Measurements from ENCODE around the gene SWT1. TPM values are rescaled to one million over a fixed set of nuclear protein-coding genes. Genes with fewer than 3 reads are reported as not detected.
"Not testable (repeated sequence)": the region's sequence is repeated elsewhere in the genome, so short reads cannot be mapped to it uniquely, and the experiment has no call there.

Gene SWT1
- total RNA-seq, 2 experiments from 2014 or later = 2.2 to 2.4 TPM

GRCh38 chr1:185312361-185313138, 155.6 kb downstream of the SWT1 start:
- peaks cover 42% of the 10 kb centered on the region for H3K4me1 Mint-ChIP-seq
- peak overlapping the region; percentile 99 for H3K4me3 Mint-ChIP-seq
- H3K27me3 Mint-ChIP-seq = no peaks in the 10 kb centered on the region
- peaks cover 68% of the 10 kb centered on the region for H3K36me3 Mint-ChIP-seq
- no peaks in the 10 kb centered on the region for H3K9me3 Mint-ChIP-seq (ENCODE audit: low read depth)
- ATAC-seq = no peak
- CTCF ChIA-PET = interaction anchor here (0.6 to 2.6 kb wide), 3 partner anchors 8 to 368 kb away, joined by 3 to 10 read pairs (median 4); no protein-coding TSS in a partner anchor
- peak overlapping the region; percentile 97 for H3K27ac Mint-ChIP-seq
- DNase-seq = no peak

- H3K27me3 Mint-ChIP-seq = no peaks in the 10 kb centered on the region
- DNase-seq (no peak), ATAC-seq (no peak)
- H3K4me3 Mint-ChIP-seq = peak overlapping the region; percentile 99
- no peaks in the 10 kb centered on the region for H3K9me3 Mint-ChIP-seq (ENCODE audit: low read depth)
- CTCF ChIA-PET = interaction anchor here (0.5 to 2.6 kb wide), 5 partner anchors 106 to 366 kb away, joined by 3 to 10 read pairs (median 4); no protein-coding TSS in a partner anchor
- H3K4me1 Mint-ChIP-seq = peaks cover 52% of the 10 kb centered on the region
- H3K36me3 Mint-ChIP-seq = peaks cover 60% of the 10 kb centered on the region
- H3K27ac Mint-ChIP-seq = peak overlapping the region; percentile 97
Measured at GRCh38 chr1:185314411-185314810, 157.4 kb downstream of the SWT1 start.

GRCh38 chr1:185315445-185316071, 158.6 kb downstream of the SWT1 start:
- ATAC-seq (no peak), DNase-seq (peak; percentile 45)
- CTCF ChIA-PET = interaction anchor here (0.6 to 4.5 kb wide), 11 partner anchors 13 to 365 kb away, joined by 3 to 37 read pairs (median 16); no protein-coding TSS in a partner anchor
- Mint-ChIP-seq H3K27me3 (no peaks in the 10 kb centered on the region), H3K4me3 (peak overlapping the region; percentile 99), H3K36me3 (peaks cover 61% of the 10 kb centered on the region), H3K9me3 (ENCODE audit: low read depth) (no peaks in the 10 kb centered on the region), H3K4me1 (peaks cover 56% of the 10 kb centered on the region), H3K27ac (peak overlapping the region; percentile 97)

- Mint-ChIP-seq H3K4me3 (peak overlapping the region; percentile 99), H3K9me3 (ENCODE audit: low read depth) (peaks cover 5% of the 10 kb centered on the region), H3K36me3 (peaks cover 65% of the 10 kb centered on the region), H3K4me1 (peaks cover 51% of the 10 kb centered on the region), H3K27ac (peak overlapping the region; percentile 97), H3K27me3 (no peaks in the 10 kb centered on the region)
- CTCF ChIA-PET = interaction anchor here (0.6 to 4.5 kb wide), 19 partner anchors 11 to 364 kb away, joined by 3 to 37 read pairs (median 3); no protein-coding TSS in a partner anchor
- ATAC-seq = peak; percentile 62
- DNase-seq = peak; percentile 95
Measured at GRCh38 chr1:185316163-185317033, 159.4 kb downstream of the SWT1 start.

- H3K9me3 Mint-ChIP-seq (ENCODE audit: low read depth) = peaks cover 5% of the 10 kb centered on the region
- peaks cover 60% of the 10 kb centered on the region for H3K36me3 Mint-ChIP-seq
- H3K4me1 Mint-ChIP-seq = peaks cover 44% of the 10 kb centered on the region
- H3K4me3 Mint-ChIP-seq = peak within 1 kb of the TSS; percentile 99
- ATAC-seq = peak; percentile 75
- CTCF ChIA-PET = interaction anchor here (0.8 to 4.5 kb wide), 24 partner anchors 12 to 363 kb away, joined by 3 to 37 read pairs (median 4); no protein-coding TSS in a partner anchor
- peak within 1 kb of the TSS; percentile 97 for H3K27ac Mint-ChIP-seq
- no peaks in the 10 kb centered on the region for H3K27me3 Mint-ChIP-seq
- DNase-seq = peak; percentile 97
Measured at GRCh38 chr1:185317034-185317885, 160.3 kb downstream of the SWT1 start, which contains the start of gene IVNS1ABP. Gene IVNS1ABP, minus strand, starts transcription at chr1:185317243. Its CDS starts 7,750 bp downstream, at chr1:185309493.

GRCh38 chr1:185317886-185318310, 160.9 kb downstream of the SWT1 start:
- DNase-seq (peak; percentile 90), ATAC-seq (peak; percentile 43)
- peaks cover 5% of the 10 kb centered on the region for H3K9me3 Mint-ChIP-seq (ENCODE audit: low read depth)
- CTCF ChIA-PET = interaction anchor here (0.8 to 4.5 kb wide), 20 partner anchors 19 to 363 kb away, joined by 3 to 37 read pairs (median 4); no protein-coding TSS in a partner anchor
- peaks cover 59% of the 10 kb centered on the region for H3K36me3 Mint-ChIP-seq
- H3K4me1 Mint-ChIP-seq = peaks cover 40% of the 10 kb centered on the region
- H3K4me3 Mint-ChIP-seq = peak overlapping the region; percentile 99
- peak overlapping the region; percentile 97 for H3K27ac Mint-ChIP-seq
- no peaks in the 10 kb centered on the region for H3K27me3 Mint-ChIP-seq

GRCh38 chr1:185318431-185319138, 161.6 kb downstream of the SWT1 start:
- Mint-ChIP-seq H3K36me3 (peaks cover 53% of the 10 kb centered on the region), H3K9me3 (ENCODE audit: low read depth) (peaks cover 5% of the 10 kb centered on the region), H3K4me1 (peaks cover 37% of the 10 kb centered on the region), H3K27ac (peak overlapping the region; percentile 97), H3K4me3 (peak overlapping the region; percentile 99), H3K27me3 (no peaks in the 10 kb centered on the region)
- CTCF ChIA-PET = interaction anchor here (0.7 to 4.5 kb wide), 19 partner anchors 18 to 362 kb away, joined by 3 to 37 read pairs (median 4); no protein-coding TSS in a partner anchor
- no peak for DNase-seq
- no peak for ATAC-seq

- peaks cover 47% of the 10 kb centered on the region for H3K36me3 Mint-ChIP-seq
- H3K4me3 Mint-ChIP-seq = peak overlapping the region; percentile 47
- CTCF ChIA-PET = interaction anchor here (0.7 to 4.5 kb wide), 3 partner anchors 18 to 355 kb away, joined by 3 to 32 read pairs (median 16); no protein-coding TSS in a partner anchor
- peaks cover 5% of the 10 kb centered on the region for H3K9me3 Mint-ChIP-seq (ENCODE audit: low read depth)
- H3K4me1 Mint-ChIP-seq = peaks cover 32% of the 10 kb centered on the region
- H3K27me3 Mint-ChIP-seq = no peaks in the 10 kb centered on the region
- no peak overlapping the region for H3K27ac Mint-ChIP-seq
- no peak for DNase-seq
- ATAC-seq = no peak
Measured at GRCh38 chr1:185319139-185319475, 162.1 kb downstream of the SWT1 start.

GRCh38 chr1:185321104-185321503, 164.1 kb downstream of the SWT1 start:
- not testable (repeated sequence) for H3K27me3 Mint-ChIP-seq; ATAC-seq; H3K9me3 Mint-ChIP-seq (ENCODE audit: low read depth); H3K27ac Mint-ChIP-seq; DNase-seq; H3K4me3 Mint-ChIP-seq
- H3K36me3 Mint-ChIP-seq = peaks cover 30% of the 10 kb centered on the region
- H3K4me1 Mint-ChIP-seq = peaks cover 28% of the 10 kb centered on the region
- CTCF ChIA-PET = interaction anchor here (1.4 kb wide), 1 partner anchor 16 kb away, joined by 7 read pairs; no protein-coding TSS in a partner anchor

GRCh38 chr1:185321653-185322221, 164.8 kb downstream of the SWT1 start:
- H3K9me3 Mint-ChIP-seq (ENCODE audit: low read depth); H3K27ac Mint-ChIP-seq; ATAC-seq; H3K27me3 Mint-ChIP-seq; H3K4me3 Mint-ChIP-seq; DNase-seq; CTCF ChIA-PET: not testable (repeated sequence)
- H3K4me1 Mint-ChIP-seq = peaks cover 28% of the 10 kb centered on the region
- H3K36me3 Mint-ChIP-seq = peaks cover 29% of the 10 kb centered on the region

- CTCF ChIA-PET = no interaction called here
- no peak for ATAC-seq
Measured at GRCh38 chr1:185322636-185323035, 165.7 kb downstream of the SWT1 start.

More at GRCh38 chr1:185322636-185323035, 165.7 kb downstream of the SWT1 start:
- peaks cover 25% of the 10 kb centered on the region for H3K4me1 Mint-ChIP-seq
- H3K27me3 Mint-ChIP-seq = no peaks in the 10 kb centered on the region
- no peak overlapping the region for H3K27ac Mint-ChIP-seq
- DNase-seq = no peak
- H3K9me3 Mint-ChIP-seq (ENCODE audit: low read depth) = peaks cover 6% of the 10 kb centered on the region
- no peak overlapping the region for H3K4me3 Mint-ChIP-seq
- H3K36me3 Mint-ChIP-seq = peaks cover 29% of the 10 kb centered on the region

Data from activated CD8-positive, alpha-beta memory T cell treated with anti-CD3 and anti-CD28 coated beads, Interleukin-2, amount 10 ng/mL, durations not matched to agents 7 days and 5 days (primary cell).